Uterus (tissue), 2 donors: Measurements from ENCODE around the gene ST7.

Source experiments
- CTCF ChIP-seq, 4 experiments: fragments of 200-600 bp in 2 of 4; fragments of 450-650 bp in 2 of 4; sonication (generic) in 2 of 4; IDR thresholded peaks; one replicate each; pipeline ENCODE4 v1.5.1; 2016 to 2019; ENCODE audit warnings: antibody characterized with exemption in 4 of 4, mild to moderate bottlenecking in 2 of 4, moderate library complexity in 1 of 4
- POLR2A ChIP-seq, 2 donors: fragments of 450-650 bp; IDR thresholded peaks; one replicate each; pipeline ENCODE4 v1.6.1; 2016; ENCODE audit warnings: antibody characterized with exemption in 2 of 2, mild to moderate bottlenecking in 1 of 2, moderate library complexity in 1 of 2

- TF ChIP-seq CTCF (IDR thresholded peaks at IDR 0.05) (no peak), POLR2A (IDR thresholded peaks at IDR 0.05) (no peak)
Observed at GRCh38 chr7:117143580-117143979, 190.3 kb downstream of the ST7 start.
